Peyer's patch (tissue), 4 donors: Measurements from ENCODE around the gene OPCML.

Experiments
- CTCF ChIP-seq, 6 experiments: fragments of 450-650 bp in 4 of 6; fragments of 200-600 bp in 2 of 6; sonication (generic) in 1 of 6; IDR thresholded peaks; one replicate each; pipeline ENCODE4 v1.5.1; 2017 to 2019; ENCODE audit warnings: antibody characterized with exemption in 6 of 6, mild to moderate bottlenecking in 3 of 6, moderate library complexity in 1 of 6
- POLR2A ChIP-seq, 2 donors: fragments of 450-650 bp; IDR thresholded peaks; one replicate each; pipeline ENCODE4 v1.5.1; 2017; ENCODE audit warnings: antibody characterized with exemption in 2 of 2, mild to moderate bottlenecking in 2 of 2, moderate library complexity in 2 of 2

GRCh38 chr11:132402071-132402684, 1130.1 kb downstream of the OPCML start:
- peak in 3 of 6 experiments; percentile 8 to 14 (median 9) for TF ChIP-seq CTCF (IDR thresholded peaks at IDR 0.05)
- no peak for TF ChIP-seq POLR2A (IDR thresholded peaks at IDR 0.05)
